ENCODE results near the gene TMEM240.
"Not testable (repeated sequence)": the region's sequence is repeated elsewhere in the genome, so short reads cannot be mapped to it uniquely, and the experiment has no call there.

Gene TMEM240

GRCh38 chr1:1490633-1491230, 49.7 kb downstream of the TMEM240 start:
- no peak for DNase-seq

- DNase-seq: no peak
These were observed 50.6 kb downstream of the TMEM240 start for GRCh38 chr1:1489861-1490260.

GRCh38 chr1:1489231-1489630, 51.2 kb downstream of the TMEM240 start:
- no peak for DNase-seq

- no peak for DNase-seq
These were observed 52.7 kb downstream of the TMEM240 start for GRCh38 chr1:1487701-1488100.

GRCh38 chr1:1485755-1486317, 54.6 kb downstream of the TMEM240 start:
- DNase-seq: not testable (repeated sequence)

- not testable (repeated sequence) for DNase-seq
These were observed 55.3 kb downstream of the TMEM240 start for GRCh38 chr1:1484976-1485750.
